HG02973 (cell line): Measurements from ENCODE around the gene MYBBP1A.

Experiments used
- ATAC-seq: cut with Tn5 transposase; IDR thresholded peaks from one replicate; pipeline ENCODE4 v1.9.1; 2021; ENCODE audit warnings: moderate library complexity; ENCODE audit not compliant: unreplicated experiment

Gene MYBBP1A

DNA sequence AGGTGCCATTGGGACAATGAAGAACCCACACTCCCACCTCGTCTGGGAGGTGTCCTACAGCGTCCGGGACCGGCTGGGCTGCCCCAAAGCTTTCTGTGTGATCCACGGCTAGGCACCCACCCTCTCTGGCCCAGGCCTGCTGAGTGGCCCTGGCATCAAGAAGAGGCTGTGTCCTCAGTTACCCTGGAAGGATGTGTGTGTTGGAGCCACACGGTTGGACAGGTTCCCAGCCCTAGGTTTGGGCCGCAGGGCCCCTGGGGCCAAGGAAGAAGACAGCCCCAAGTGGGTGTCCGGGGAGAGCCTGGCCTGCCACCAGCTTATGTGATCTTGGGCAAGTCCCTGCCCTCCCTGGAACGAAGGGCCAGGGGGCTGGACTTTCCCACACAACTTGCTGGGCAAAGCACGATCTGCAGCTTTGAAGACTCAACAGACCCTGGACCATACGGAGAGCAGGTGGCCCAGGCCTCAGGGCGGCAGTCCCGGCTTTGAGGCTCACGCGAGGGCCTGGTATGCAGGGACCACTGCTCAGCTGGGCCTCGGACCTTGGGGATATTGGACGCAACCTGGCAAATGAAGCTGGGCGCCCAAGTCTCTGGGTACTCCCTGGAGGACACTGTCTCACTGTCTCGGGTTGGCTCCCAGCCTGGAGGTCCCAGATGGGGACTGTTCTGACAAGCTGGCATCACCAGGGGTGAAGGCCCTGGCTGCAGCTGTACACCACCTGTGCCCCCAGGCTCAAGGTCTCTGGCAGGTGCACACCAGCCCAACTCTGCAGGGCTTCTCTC is 17.5 kb downstream of the MYBBP1A start:
- no peak for ATAC-seq

DNA sequence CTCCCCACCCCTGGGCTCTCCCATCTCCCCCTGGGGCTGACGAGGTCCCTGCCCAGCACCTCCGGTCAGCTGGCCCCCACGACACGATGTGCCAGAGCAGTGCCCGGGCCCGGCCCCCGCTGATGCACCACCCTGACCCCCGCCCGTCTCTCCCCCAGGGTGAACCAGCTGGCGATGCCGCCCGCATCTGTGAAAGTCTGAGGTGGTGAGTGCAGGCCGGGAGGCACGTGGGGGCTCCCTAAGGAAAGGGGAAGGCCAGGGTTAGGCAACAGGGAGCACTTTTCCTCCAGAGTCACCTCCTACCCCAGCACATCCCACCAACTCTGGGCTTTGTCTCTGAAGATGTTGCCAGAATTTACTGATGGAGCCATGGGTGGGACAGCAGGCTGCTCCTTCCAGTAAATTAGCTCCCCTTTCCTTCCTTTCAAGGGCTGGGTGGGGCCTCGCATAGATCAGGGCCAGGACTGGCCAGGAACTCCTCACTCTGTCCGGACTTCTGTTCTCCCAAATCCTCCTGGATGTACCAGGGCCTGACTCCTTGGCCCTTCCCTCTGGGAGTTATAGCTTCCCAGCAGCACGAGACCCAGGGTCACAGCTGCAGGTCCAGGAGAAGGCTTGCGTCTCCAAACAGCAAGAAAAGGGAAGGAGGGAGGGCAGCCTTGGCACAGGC is 18.3 kb downstream of the MYBBP1A start:
- ATAC-seq: no peak

DNA sequence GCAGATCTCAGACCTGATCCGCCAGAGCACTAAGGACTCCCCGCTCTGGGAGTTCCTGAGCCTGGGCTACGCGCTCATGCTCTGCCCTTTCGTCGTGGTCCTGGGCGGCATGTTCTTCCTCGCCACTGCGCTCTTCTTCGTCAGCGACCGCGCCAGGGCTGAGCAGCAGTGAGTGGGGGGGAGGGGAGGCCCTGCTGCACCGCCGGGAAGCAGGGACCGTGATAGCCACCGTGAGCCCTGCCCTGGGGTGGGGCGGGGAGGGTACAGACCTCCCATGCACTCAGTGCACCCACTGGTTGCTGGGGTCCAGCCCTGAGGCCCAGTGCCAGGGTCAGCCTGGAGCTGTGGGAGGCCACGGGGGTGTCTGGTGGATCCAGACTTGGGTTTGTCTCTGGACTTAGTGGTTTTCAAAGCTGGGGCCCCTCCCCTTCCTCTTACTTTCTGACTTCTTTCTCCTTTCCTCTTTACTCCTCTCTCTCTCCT is 18.9 kb downstream of the MYBBP1A start:
- no peak for ATAC-seq

- no peak for ATAC-seq
Measured at GRCh38 chr17:4535667-4536258, 19.4 kb downstream of the MYBBP1A start.

GRCh38 chr17:4534928-4535666 is 20.1 kb downstream of the MYBBP1A start:
- no peak for ATAC-seq

DNA sequence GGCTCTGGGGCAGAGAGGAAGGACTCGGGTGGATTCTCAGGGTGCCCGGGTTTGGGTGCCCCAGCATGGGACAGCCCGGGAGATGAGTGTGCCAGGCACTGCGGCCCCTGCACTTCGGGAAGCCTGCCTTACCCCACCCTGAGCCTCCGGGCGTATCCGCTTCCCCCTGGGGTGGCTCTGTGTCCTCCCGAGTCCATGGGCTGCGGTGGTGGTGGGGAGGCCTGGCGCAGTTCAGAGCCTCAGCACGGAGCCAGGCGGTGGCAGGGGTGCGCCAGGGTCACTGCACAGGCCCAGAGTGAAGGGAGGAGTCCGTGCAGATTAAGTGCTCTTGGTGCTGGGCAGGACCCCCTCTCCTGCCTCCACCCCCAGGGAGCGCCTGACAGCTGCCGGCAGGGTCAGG is 20.7 kb downstream of the MYBBP1A start:
- ATAC-seq: no peak

GRCh38 chr17:4533523-4534504 is 21.4 kb downstream of the MYBBP1A start:
- ATAC-seq: no peak

DNA sequence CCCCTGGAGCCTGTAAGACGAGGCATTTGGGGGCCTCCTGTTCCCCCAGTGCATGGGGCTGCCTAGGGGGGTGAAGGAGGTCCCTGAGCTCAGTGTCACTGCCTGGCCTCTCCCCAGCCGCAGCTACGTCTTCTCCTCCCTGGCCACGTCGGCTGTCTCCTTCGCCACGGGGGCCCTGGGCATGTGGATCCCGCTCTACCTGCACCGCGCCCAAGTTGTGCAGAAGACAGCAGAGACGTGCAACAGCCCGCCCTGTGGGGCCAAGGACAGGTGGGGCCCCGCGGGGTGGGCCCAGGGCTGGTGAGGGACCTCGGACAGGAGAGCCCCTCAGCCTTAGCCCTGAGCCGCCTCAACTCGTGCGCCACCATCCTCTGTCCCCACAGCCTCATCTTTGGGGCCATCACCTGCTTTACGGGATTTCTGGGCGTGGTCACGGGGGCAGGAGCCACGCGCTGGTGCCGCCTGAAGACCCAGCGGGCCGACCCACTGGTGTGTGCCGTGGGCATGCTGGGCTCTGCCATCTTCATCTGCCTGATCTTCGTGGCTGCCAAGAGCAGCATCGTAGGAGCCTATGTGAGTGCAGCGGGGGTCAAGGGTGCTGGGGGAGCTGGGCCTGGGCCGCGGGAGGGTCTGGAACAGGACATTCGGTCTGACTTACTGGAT is 22.2 kb downstream of the MYBBP1A start:
- ATAC-seq: no peak

GRCh38 chr17:4531988-4532736 is 23.0 kb downstream of the MYBBP1A start:
- ATAC-seq: no peak

- ATAC-seq: no peak
Measured at GRCh38 chr17:4530799-4531730, 24.1 kb downstream of the MYBBP1A start.

DNA sequence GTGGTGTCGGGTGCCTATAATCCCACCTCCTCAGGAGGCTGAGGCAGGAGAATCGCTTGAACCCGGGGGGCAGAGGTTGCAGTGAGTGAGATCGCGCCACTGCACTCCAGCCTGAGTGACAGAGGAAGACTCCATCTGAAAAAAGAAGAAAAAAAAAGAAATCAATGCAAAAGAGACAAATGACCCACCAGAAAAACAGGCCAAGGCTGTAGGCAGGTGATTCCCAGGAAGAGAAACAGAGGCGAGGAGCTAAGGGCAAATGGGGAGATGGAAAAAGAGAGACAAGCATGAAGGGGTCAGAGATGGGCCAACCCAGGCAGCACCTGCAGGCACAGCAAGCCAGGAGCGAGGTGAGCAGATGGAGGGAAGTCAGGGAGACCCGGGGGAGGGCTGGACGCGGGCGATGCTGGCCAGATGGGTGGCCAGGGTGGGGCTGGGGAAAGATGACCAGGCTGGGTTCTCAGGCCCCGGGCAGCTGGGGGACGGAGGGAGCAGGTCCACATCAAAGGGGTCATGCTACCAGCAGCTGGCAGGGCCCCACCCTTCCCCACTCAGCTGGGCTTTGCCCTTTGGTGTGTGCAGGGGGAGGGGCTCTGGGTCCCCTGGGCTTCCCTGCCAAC is 25.5 kb downstream of the MYBBP1A start:
- ATAC-seq: no peak

- no peak for ATAC-seq
Measured at GRCh38 chr17:4527566-4528125, 27.5 kb downstream of the MYBBP1A start.

DNA sequence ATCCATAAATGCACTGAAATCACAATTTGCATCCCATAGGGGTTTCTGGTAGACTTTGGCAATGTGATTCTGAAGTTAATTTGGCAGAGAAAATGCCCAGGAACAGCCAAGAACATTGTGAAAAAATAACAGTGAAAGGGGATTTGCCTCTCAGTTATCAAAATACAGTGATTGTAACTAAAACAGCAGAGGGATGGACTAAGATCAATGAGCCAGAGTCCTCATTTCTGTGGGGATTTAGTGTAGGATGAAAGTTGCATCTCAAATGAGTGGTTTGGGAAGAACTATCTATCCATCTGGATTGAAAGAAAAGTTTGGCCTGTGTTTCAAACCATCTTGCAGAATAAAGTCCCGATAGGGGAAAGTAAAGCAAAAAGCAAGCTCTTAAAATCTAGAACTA is 28.1 kb downstream of the MYBBP1A start:
- ATAC-seq: no peak

GRCh38 chr17:4525691-4526397 is 29.3 kb downstream of the MYBBP1A start:
- no peak for ATAC-seq

DNA sequence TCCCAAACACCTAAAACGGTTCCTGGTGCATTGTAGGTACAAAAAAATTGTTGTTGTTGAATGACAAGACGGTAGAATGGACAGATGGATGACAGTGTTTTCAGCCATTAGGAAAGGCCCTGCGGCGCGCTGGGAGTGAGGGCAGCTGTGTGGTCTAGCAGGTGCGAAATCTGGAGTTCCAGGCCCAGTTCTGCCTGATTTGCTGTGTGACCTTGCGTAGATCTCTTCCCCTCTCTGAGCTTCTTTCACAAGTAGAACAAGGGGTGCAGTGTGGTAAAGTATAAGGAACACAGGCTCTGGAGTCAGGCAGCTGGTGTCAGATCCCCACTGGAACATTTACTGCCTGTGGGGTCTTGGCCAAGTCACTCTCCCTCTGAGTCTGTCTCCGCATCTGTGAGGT is 31.2 kb downstream of the MYBBP1A start:
- no peak for ATAC-seq

- no peak for ATAC-seq
Measured at GRCh38 chr17:4522661-4523060, 32.5 kb downstream of the MYBBP1A start.
